GM18907 (cell line): ENCODE results near the gene NSG1.
"Not testable (repeated sequence)": the region's sequence is repeated elsewhere in the genome, so short reads cannot be mapped to it uniquely, and the experiment has no call there.

Experiments
- ATAC-seq: cut with Tn5 transposase; IDR thresholded peaks from one replicate; pipeline ENCODE4 v1.9.1; 2021; ENCODE audit warnings: mild to moderate bottlenecking, moderate library complexity; ENCODE audit not compliant: unreplicated experiment

The NSG1 gene

GRCh38 chr4:4415806-4416805 is 29.2 kb downstream of the NSG1 start:
- ATAC-seq: no peak

GRCh38 chr4:4416981-4417380 is 30.1 kb downstream of the NSG1 start:
- no peak for ATAC-seq

GRCh38 chr4:4417886-4418285 is 31.0 kb downstream of the NSG1 start:
- ATAC-seq: no peak

- no peak for ATAC-seq
These were observed 31.9 kb downstream of the NSG1 start for GRCh38 chr4:4418676-4419390.

- ATAC-seq: no peak
These were observed 33.0 kb downstream of the NSG1 start for GRCh38 chr4:4419896-4420295.

GRCh38 chr4:4420421-4420820 is 33.5 kb downstream of the NSG1 start:
- no peak for ATAC-seq

GRCh38 chr4:4421356-4421755 is 34.5 kb downstream of the NSG1 start:
- no peak for ATAC-seq

GRCh38 chr4:4422117-4422516 is 35.2 kb downstream of the NSG1 start:
- not testable (repeated sequence) for ATAC-seq

- no peak for ATAC-seq
These were observed 36.1 kb downstream of the NSG1 start for GRCh38 chr4:4422856-4423499.

GRCh38 chr4:4423706-4424498 is 37.0 kb downstream of the NSG1 start:
- no peak for ATAC-seq

- no peak for ATAC-seq
These were observed 37.7 kb downstream of the NSG1 start for GRCh38 chr4:4424499-4425115.

- no peak for ATAC-seq
These were observed 38.3 kb downstream of the NSG1 start for GRCh38 chr4:4425119-4425690.

GRCh38 chr4:4425696-4426095 is 38.8 kb downstream of the NSG1 start:
- ATAC-seq: no peak

GRCh38 chr4:4426511-4427120 is 39.7 kb downstream of the NSG1 start:
- no peak for ATAC-seq

- ATAC-seq: no peak
These were observed 40.4 kb downstream of the NSG1 start for GRCh38 chr4:4427121-4427870.

GRCh38 chr4:4427886-4428285 is 41.0 kb downstream of the NSG1 start:
- ATAC-seq: no peak

GRCh38 chr4:4428966-4429875 is 42.3 kb downstream of the NSG1 start:
- no peak for ATAC-seq
